Liver (tissue), 9 donors: ENCODE results near the gene SLC45A1. TPM values are rescaled to one million over a fixed set of nuclear protein-coding genes. Genes with fewer than 3 reads are reported as not detected.

Experiments
- DNase-seq: peaks from one replicate; pipeline ENCODE4 v3.0.0-alpha.2; 2017; ENCODE audit warnings: low spot score
- H3K27ac ChIP-seq, 2 donors: one replicate each; pipeline ENCODE4 v1.7.0; 2013; ENCODE audit warnings: inconsistent platforms in 2 of 2, low read length in 2 of 2, control low read depth in 1 of 2, low read depth in 1 of 2, mild to moderate bottlenecking in 1 of 2
- H3K27me3 ChIP-seq, 4 donors: one replicate each; pipeline versions ENCODE4 v1.6.1 to v1.7.0; 2013; ENCODE audit warnings: low read length in 3 of 4, inconsistent platforms in 1 of 4, mild to moderate bottlenecking in 1 of 4, moderate library complexity in 1 of 4; ENCODE audit not compliant: control insufficient read depth in 4 of 4, insufficient read depth in 4 of 4
- H3K36me3 ChIP-seq, 4 donors: one replicate each; pipeline versions ENCODE4 v1.6.1 to v1.7.0; 2013; ENCODE audit warnings: low read length in 3 of 4, mild to moderate bottlenecking in 3 of 4, low read depth in 1 of 4, moderate library complexity in 1 of 4; ENCODE audit not compliant: control insufficient read depth in 4 of 4, insufficient read depth in 3 of 4
- H3K4me1 ChIP-seq, 4 donors: one replicate each; pipeline versions ENCODE4 v1.6.1 to v1.7.0; 2013; ENCODE audit warnings: low read length in 3 of 4, mild to moderate bottlenecking in 3 of 4, moderate library complexity in 1 of 4; ENCODE audit not compliant: control insufficient read depth in 4 of 4, insufficient read depth in 4 of 4
- H3K4me3 ChIP-seq, 3 donors: one replicate each; pipeline versions ENCODE4 v1.6.1 to v1.7.0; 2013; ENCODE audit warnings: low read length in 3 of 3, control low read depth in 1 of 3, low read depth in 1 of 3, mild to moderate bottlenecking in 1 of 3
- H3K9ac ChIP-seq, 2 donors: one replicate each; pipeline ENCODE4 v1.7.0; 2013; ENCODE audit warnings: low read length in 2 of 2, mild to moderate bottlenecking in 2 of 2, moderate library complexity in 2 of 2, control low read depth in 1 of 2, low read depth in 1 of 2
- H3K9me3 ChIP-seq, 4 donors: one replicate each; pipeline versions ENCODE4 v1.6.1 to v1.7.0; 2013; ENCODE audit warnings: low read length in 3 of 4; ENCODE audit not compliant: control insufficient read depth in 4 of 4
- EGR1 ChIP-seq, 2 donors: IDR thresholded peaks; 2 replicates each; pipeline ENCODE4 v1.6.1; 2016 to 2018; ENCODE audit warnings: antibody characterized with exemption in 2 of 2, low read depth in 2 of 2
- FOXA1 ChIP-seq: IDR thresholded peaks from 2 replicates; pipeline ENCODE4 v1.6.1; 2016; ENCODE audit warnings: antibody characterized with exemption
- GABPA ChIP-seq, 2 donors: IDR thresholded peaks in 1 of 2; conservative IDR thresholded peaks in 1 of 2; 2 replicates each; pipeline ENCODE4 v1.6.1; 2016; ENCODE audit warnings: antibody characterized with exemption in 2 of 2, mild to moderate bottlenecking in 1 of 2, moderate library complexity in 1 of 2
- HNF4A ChIP-seq, 2 donors: conservative IDR thresholded peaks; 2 replicates each; pipeline ENCODE4 v1.6.1; 2016; ENCODE audit warnings: antibody characterized with exemption in 2 of 2, mild to moderate bottlenecking in 2 of 2
- NR2F2 ChIP-seq: IDR thresholded peaks from 2 replicates; pipeline ENCODE4 v1.6.1; 2016; ENCODE audit warnings: antibody characterized with exemption
- RAD21 ChIP-seq, 2 donors: IDR thresholded peaks; 2 replicates each; pipeline ENCODE4 v1.6.1; 2016; ENCODE audit warnings: antibody characterized with exemption in 2 of 2, mild to moderate bottlenecking in 2 of 2
- TAF1 ChIP-seq: conservative IDR thresholded peaks from 2 replicates; pipeline ENCODE4 v1.6.1; 2016; ENCODE audit warnings: antibody characterized with exemption, mild to moderate bottlenecking
- YY1 ChIP-seq: IDR thresholded peaks from 2 replicates; pipeline ENCODE4 v1.6.1; 2016; ENCODE audit warnings: antibody characterized with exemption, mild to moderate bottlenecking
- whole genome bisulfite sequencing: extraction: QIAGEN DNeasy Blood & Tissue Kit; methylation state at CpG from one replicate; pipeline ENCODE4 v1.1.7; 2013; 5-methylcytosine and 5-hydroxymethylcytosine counted together
- polyA plus RNA-seq, 2 donors: library from polyadenylated mRNA; stranded (reverse) in 1 of 2; unstranded in 1 of 2; fragments of 200-250 nt in 1 of 2; fragments of >200 nt in 1 of 2; fragmentation: Nextera tagmentation in 1 of 2; extraction: Ambion mirVana in 1 of 2; gene quantifications; one replicate each; pipeline versions ENCODE4 v1.2.1 to v1.2.3, GENCODE V29; 2013 to 2015
- total RNA-seq, 2 donors: library from RNA; depleted of rRNA; stranded (reverse); fragments of >200 nt; gene quantifications; one replicate each; pipeline ENCODE4 v1.2.3, GENCODE V29; 2014
- TF ChIP-seq, protein P1 (sequence below): IDR thresholded peaks from 2 replicates; pipeline ENCODE4 v1.6.1; 2016; ENCODE audit warnings: antibody characterized with exemption
- TF ChIP-seq, protein P2 (sequence below): IDR thresholded peaks from 2 replicates; pipeline ENCODE4 v1.6.1; 2016; ENCODE audit warnings: antibody characterized with exemption
- TF ChIP-seq, protein P3 (sequence below): IDR thresholded peaks from 2 replicates; pipeline ENCODE4 v1.6.1; 2016; ENCODE audit warnings: antibody characterized with exemption, mild to moderate bottlenecking
- donor health status: healthy.
- donor health status: healthy.
- donor health status: healthy.
- donor health status: healthy.
- donor health status: healthy.

SLC45A1 gene
- total and polyA plus RNA-seq, 4 donors, result 0.08 to 0.29 (median 0.14) TPM; not detected in 1

DNA sequence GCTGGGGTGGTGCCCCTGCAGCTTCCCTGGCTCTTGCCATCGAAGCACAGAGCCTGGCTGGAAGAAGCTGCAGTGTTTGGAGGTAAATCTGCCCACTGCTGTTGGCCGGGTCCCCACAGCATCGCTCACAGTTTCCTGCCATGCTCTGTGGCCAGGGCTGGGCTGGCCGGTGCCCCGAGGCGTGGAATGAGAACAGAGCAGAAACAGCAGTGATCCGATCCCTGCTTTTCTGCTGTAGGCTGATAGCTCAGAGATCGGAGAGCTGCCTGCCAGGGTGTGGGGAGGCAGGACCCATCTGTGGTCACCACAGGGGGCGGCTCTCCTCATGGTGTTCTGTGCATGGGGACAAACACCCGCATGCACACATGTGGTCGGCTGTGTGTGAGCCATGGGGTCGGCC, 11.5 kb downstream of the SLC45A1 start:
- Histone ChIP-seq H3K9me3 (no peaks in the 10 kb centered on the region), H3K4me3 (no peak overlapping the region), H3K27me3 (no peaks in the 10 kb centered on the region), H3K4me1 (no peaks in the 10 kb centered on the region), H3K27ac (no peak overlapping the region), H3K9ac (no peak overlapping the region), H3K36me3 (no peaks in the 10 kb centered on the region)
- 85% methylated on average over 12 of the region's 12 CpGs for WGBS
- DNase-seq, result no peak
- TF ChIP-seq HNF4A (conservative IDR thresholded peaks at IDR 0.05) (no peak), YY1 (no peak), GABPA (IDR thresholded peaks at IDR 0.05 in 1 of 2, conservative IDR thresholded peaks at IDR 0.05 in 1 of 2) (no peak), NR2F2 (no peak), EGR1 (IDR thresholded peaks at IDR 0.05; ENCODE audit: low read depth in 2 of 2) (no peak), RAD21 (IDR thresholded peaks at IDR 0.05) (no peak), FOXA1 (no peak), TAF1 (no peak)
- TF ChIP-seq, protein P1, sequence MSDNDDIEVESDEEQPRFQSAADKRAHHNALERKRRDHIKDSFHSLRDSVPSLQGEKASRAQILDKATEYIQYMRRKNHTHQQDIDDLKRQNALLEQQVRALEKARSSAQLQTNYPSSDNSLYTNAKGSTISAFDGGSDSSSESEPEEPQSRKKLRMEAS, result no peak
- TF ChIP-seq, protein P2, sequence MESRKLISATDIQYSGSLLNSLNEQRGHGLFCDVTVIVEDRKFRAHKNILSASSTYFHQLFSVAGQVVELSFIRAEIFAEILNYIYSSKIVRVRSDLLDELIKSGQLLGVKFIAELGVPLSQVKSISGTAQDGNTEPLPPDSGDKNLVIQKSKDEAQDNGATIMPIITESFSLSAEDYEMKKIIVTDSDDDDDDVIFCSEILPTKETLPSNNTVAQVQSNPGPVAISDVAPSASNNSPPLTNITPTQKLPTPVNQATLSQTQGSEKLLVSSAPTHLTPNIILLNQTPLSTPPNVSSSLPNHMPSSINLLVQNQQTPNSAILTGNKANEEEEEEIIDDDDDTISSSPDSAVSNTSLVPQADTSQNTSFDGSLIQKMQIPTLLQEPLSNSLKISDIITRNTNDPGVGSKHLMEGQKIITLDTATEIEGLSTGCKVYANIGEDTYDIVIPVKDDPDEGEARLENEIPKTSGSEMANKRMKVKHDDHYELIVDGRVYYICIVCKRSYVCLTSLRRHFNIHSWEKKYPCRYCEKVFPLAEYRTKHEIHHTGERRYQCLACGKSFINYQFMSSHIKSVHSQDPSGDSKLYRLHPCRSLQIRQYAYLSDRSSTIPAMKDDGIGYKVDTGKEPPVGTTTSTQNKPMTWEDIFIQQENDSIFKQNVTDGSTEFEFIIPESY, result no peak
- TF ChIP-seq, protein P3, sequence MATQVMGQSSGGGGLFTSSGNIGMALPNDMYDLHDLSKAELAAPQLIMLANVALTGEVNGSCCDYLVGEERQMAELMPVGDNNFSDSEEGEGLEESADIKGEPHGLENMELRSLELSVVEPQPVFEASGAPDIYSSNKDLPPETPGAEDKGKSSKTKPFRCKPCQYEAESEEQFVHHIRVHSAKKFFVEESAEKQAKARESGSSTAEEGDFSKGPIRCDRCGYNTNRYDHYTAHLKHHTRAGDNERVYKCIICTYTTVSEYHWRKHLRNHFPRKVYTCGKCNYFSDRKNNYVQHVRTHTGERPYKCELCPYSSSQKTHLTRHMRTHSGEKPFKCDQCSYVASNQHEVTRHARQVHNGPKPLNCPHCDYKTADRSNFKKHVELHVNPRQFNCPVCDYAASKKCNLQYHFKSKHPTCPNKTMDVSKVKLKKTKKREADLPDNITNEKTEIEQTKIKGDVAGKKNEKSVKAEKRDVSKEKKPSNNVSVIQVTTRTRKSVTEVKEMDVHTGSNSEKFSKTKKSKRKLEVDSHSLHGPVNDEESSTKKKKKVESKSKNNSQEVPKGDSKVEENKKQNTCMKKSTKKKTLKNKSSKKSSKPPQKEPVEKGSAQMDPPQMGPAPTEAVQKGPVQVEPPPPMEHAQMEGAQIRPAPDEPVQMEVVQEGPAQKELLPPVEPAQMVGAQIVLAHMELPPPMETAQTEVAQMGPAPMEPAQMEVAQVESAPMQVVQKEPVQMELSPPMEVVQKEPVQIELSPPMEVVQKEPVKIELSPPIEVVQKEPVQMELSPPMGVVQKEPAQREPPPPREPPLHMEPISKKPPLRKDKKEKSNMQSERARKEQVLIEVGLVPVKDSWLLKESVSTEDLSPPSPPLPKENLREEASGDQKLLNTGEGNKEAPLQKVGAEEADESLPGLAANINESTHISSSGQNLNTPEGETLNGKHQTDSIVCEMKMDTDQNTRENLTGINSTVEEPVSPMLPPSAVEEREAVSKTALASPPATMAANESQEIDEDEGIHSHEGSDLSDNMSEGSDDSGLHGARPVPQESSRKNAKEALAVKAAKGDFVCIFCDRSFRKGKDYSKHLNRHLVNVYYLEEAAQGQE, result no peak

DNA sequence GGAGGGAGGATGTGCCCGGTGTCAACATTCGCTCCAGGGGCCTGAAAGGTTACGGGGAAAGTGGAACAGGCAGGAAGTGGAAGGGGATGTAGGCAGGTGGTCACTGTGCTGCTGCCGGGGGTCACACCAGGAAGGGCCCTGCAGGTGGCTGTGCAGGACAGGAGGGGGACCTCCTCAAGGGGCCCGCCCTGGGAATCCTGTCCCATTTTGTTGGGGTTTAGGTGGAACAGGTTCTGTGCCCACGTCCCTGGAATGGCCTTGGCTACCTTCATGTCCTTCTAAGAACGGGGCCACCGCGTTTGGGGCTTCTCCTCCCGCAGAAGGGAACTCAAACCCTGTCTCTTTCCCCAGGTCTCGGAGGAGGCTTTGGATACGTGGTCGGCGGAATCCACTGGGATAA, 11.9 kb downstream of the SLC45A1 start:
- H3K4me3 ChIP-seq, result no peak overlapping the region
- H3K9me3 ChIP-seq, result no peaks in the 10 kb centered on the region
- no peak for DNase-seq
- no peaks in the 10 kb centered on the region for H3K27me3 ChIP-seq
- no peaks in the 10 kb centered on the region for H3K4me1 ChIP-seq
- TF ChIP-seq FOXA1 (no peak), NR2F2 (no peak)
- TF ChIP-seq, protein P2, result no peak
- no peaks in the 10 kb centered on the region for H3K36me3 ChIP-seq
- no peak overlapping the region for H3K27ac ChIP-seq
- 89% methylated on average over 14 of the region's 14 CpGs for WGBS
- H3K9ac ChIP-seq, result no peak overlapping the region
